B cell (primary cell): ENCODE results near the gene WDR19. TPM values are rescaled to one million over a fixed set of nuclear protein-coding genes. Genes with fewer than 3 reads are reported as not detected.

Experiments
- ATAC-seq: fragments of 200-7000 bp; cut with Tn5 transposase; one replicate; pipeline ENCODE4 v1.10.0; 2021; ENCODE audit warnings: low read depth, mild to moderate bottlenecking, moderate number of reproducible peaks, moderate library complexity
- CTCF ChIA-PET: fragments of 350-600 bp; sonication (Branson Sonifier 250); formaldehyde crosslinking; loops from one replicate; lab custom pipeline; 2021; ENCODE audit warnings: antibody characterized with exemption, inconsistent platforms; lab: Charles Lee
- POLR2A ChIA-PET: fragments of 350-600 bp; sonication (Branson Sonifier 250); formaldehyde crosslinking; loops from one replicate; lab custom pipeline; 2021; ENCODE audit warnings: antibody characterized with exemption; lab: Charles Lee
- DNase-seq: peaks from one replicate; pipeline ENCODE4 v3.0.0; 2013
- H2AFZ ChIP-seq: 2 replicates; pipeline ENCODE4 v1.6.1; 2012; ENCODE audit warnings: mild to moderate bottlenecking, low read depth, low read length; ENCODE audit not compliant: insufficient read depth, poor library complexity, severe bottlenecking
- H3K27ac ChIP-seq, 2 donors: 1 replicate in 1 of 2; 2 replicates in 1 of 2; pipeline ENCODE4 v1.5.1; 2012 to 2013; ENCODE audit warnings: low read length in 2 of 2, mild to moderate bottlenecking in 2 of 2, moderate library complexity in 1 of 2
- H3K27me3 ChIP-seq, 4 experiments: fragments of 200-600 bp in 1 of 4; sonication (generic) in 1 of 4; replicated peaks in 1 of 4; 1 replicate in 2 of 4; 2 replicates in 2 of 4; pipeline versions ENCODE4 v1.6.1 to v1.7.0; 2013 to 2016; ENCODE audit warnings: low read length in 3 of 4, mild to moderate bottlenecking in 2 of 4, mixed read lengths in 1 of 4, moderate library complexity in 1 of 4; ENCODE audit not compliant: insufficient read depth in 4 of 4, control insufficient read depth in 3 of 4; ENCODE audit errors: control extremely low read depth in 1 of 4
- H3K36me3 ChIP-seq, 2 experiments: replicated peaks in 1 of 2; 1 replicate in 1 of 2; 2 replicates in 1 of 2; pipeline versions ENCODE4 v1.6.1 to v1.7.1; 2013; ENCODE audit warnings: low read length in 1 of 2; ENCODE audit not compliant: insufficient read depth in 2 of 2, control insufficient read depth in 1 of 2; ENCODE audit errors: control extremely low read depth in 1 of 2, extremely low read depth in 1 of 2
- H3K4me1 ChIP-seq, 2 donors: fragments of 200-600 bp in 1 of 2; sonication (generic) in 1 of 2; 1 replicate in 1 of 2; 2 replicates in 1 of 2; pipeline versions ENCODE4 v1.5.1 to v1.6.1; 2013 to 2017; ENCODE audit warnings: low read length in 2 of 2; ENCODE audit not compliant: control insufficient read depth in 2 of 2, insufficient read depth in 2 of 2
- H3K4me2 ChIP-seq: replicated peaks from 2 replicates; pipeline ENCODE3; 2012; ENCODE audit warnings: mild to moderate bottlenecking, low read depth, low read length; ENCODE audit not compliant: poor library complexity, severe bottlenecking
- H3K4me3 ChIP-seq, 5 experiments: fragments of 200-600 bp in 1 of 5; sonication (generic) in 1 of 5; 1 replicate in 3 of 5; 2 replicates in 2 of 5; pipeline versions ENCODE4 v1.5.1 to v1.7.0; 2011 to 2016; ENCODE audit warnings: low read length in 4 of 5, mild to moderate bottlenecking in 4 of 5, low read depth in 2 of 5, control low read depth in 1 of 5, moderate library complexity in 1 of 5; ENCODE audit not compliant: insufficient read depth in 1 of 5; ENCODE audit errors: control extremely low read depth in 1 of 5, extremely low read depth in 1 of 5
- H3K79me2 ChIP-seq: fragments of 200-600 bp; sonication (generic); one replicate; pipeline ENCODE4 v1.6.0; 2016; ENCODE audit warnings: low read length; ENCODE audit not compliant: control insufficient read depth, insufficient read depth
- H3K9ac ChIP-seq: fragments of 200-600 bp; sonication (generic); 2 replicates; pipeline ENCODE4 v1.6.1; 2017; ENCODE audit warnings: mild to moderate bottlenecking, low read length, moderate library complexity
- H3K9me3 ChIP-seq, 3 donors: one replicate each; pipeline versions ENCODE4 v1.6.1 to v1.7.1; 2013; ENCODE audit warnings: low read length in 2 of 3; ENCODE audit not compliant: control insufficient read depth in 2 of 3, insufficient read depth in 1 of 3; ENCODE audit errors: control extremely low read depth in 1 of 3
- H4K20me1 ChIP-seq: 2 replicates; pipeline ENCODE4 v1.6.0; 2012; ENCODE audit warnings: mild to moderate bottlenecking, low read length; ENCODE audit not compliant: insufficient read depth, control insufficient read depth, poor library complexity, severe bottlenecking
- H3K27ac Mint-ChIP-seq: one replicate; pipeline ENCODE4 v1.8.0; 2021; ENCODE audit warnings: mixed read lengths
- H3K27me3 Mint-ChIP-seq: one replicate; pipeline ENCODE4 v1.8.0; 2021; ENCODE audit warnings: mixed read lengths
- H3K4me1 Mint-ChIP-seq: one replicate; pipeline ENCODE4 v1.8.0; 2021; ENCODE audit warnings: mixed read lengths
- H3K4me3 Mint-ChIP-seq: one replicate; pipeline ENCODE4 v1.8.0; 2021; ENCODE audit warnings: mixed read lengths
- H3K9me3 Mint-ChIP-seq: one replicate; pipeline ENCODE4 v1.8.0; 2022; ENCODE audit warnings: mixed read lengths; ENCODE audit not compliant: insufficient read depth
- CTCF ChIP-seq: fragments of 200-600 bp; IDR thresholded peaks from one replicate; pipeline ENCODE4 v1.8.0; 2022; ENCODE audit warnings: antibody characterized with exemption, mild to moderate bottlenecking
- EZH2 ChIP-seq: IDR thresholded peaks from 2 replicates; pipeline ENCODE4 v1.6.1; 2012; ENCODE audit warnings: borderline replicate concordance, low read depth, mild to moderate bottlenecking, moderate library complexity, low read length; ENCODE audit not compliant: insufficient read depth, poor library complexity, severe bottlenecking
- WGBS: methylation state at CpG from one replicate; pipeline ENCODE4 v1.1.5; 2013; ENCODE audit warnings: missing lambda C conversion rate; ENCODE audit not compliant: insufficient coverage; 5-methylcytosine and 5-hydroxymethylcytosine counted together
- intact Hi-C: fragments of 100-400 bp; cut with micrococcal nuclease; formaldehyde crosslinking; loops from one replicate; pipeline ENCODE4 v1.10.0; 2022
- polyA plus RNA-seq: library from polyadenylated mRNA; depleted of rRNA; stranded (reverse); fragments of >200 nt; gene quantifications from 2 replicates; pipeline ENCODE4 v1.2.3, GENCODE V29; 2012
- total RNA-seq, 2 donors: library from RNA; stranded (reverse); fragments of 120-200 nt in 1 of 2; gene quantifications; 1 replicate in 1 of 2; 2 replicates in 1 of 2; pipeline versions ENCODE4 v1.2.3 to v1.2.4, GENCODE V29; 2013 to 2022

The WDR19 gene
- total and polyA plus RNA-seq, 2 donors (not counting 1 experiment from before 2014, with no cell fraction given) = 35.1 to 79.8 TPM

DNA sequence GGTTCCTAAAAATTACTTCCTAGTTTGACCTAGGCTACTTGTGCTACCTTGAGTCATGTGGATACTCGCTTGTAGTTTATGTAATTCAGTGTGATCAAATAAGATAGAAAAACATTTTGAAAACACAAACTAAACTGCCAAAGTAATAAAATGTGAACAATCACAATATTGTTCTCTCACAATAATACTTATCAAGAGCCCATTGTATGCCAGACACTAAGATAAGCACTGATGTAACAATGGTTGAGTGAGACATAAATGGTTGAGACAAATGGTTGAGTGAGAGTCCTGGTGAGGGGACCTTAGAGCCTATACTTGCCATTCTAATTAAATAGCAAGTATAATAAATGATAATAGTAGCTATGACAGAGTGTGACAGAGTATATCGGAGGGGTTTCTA, 142.1 kb downstream of the WDR19 start:
- no peak overlapping the region for H3K27ac Mint-ChIP-seq
- H3K79me2 ChIP-seq = peaks cover 13% of the 10 kb centered on the region
- H3K4me2 ChIP-seq = no peak overlapping the region
- ATAC-seq (no peak), DNase-seq (no peak)
- intact Hi-C loops = no loop called here
- no peaks in the 10 kb centered on the region for H3K27me3 Mint-ChIP-seq
- H2AFZ ChIP-seq = no peak overlapping the region
- H3K4me1 Mint-ChIP-seq = no peaks in the 10 kb centered on the region
- H3K27me3 ChIP-seq = no peaks in the 10 kb centered on the region
- H3K36me3 ChIP-seq = peaks cover 13 to 48% of the 10 kb centered on the region in 2 experiments
- H4K20me1 ChIP-seq = peaks cover 5% of the 10 kb centered on the region
- CTCF ChIA-PET = no interaction called here
- WGBS = no CpG with 5 or more reads among the region's 2 CpGs
- no peak overlapping the region for H3K9ac ChIP-seq
- no peak overlapping the region for H3K27ac ChIP-seq
- H3K4me1 ChIP-seq = no peaks in the 10 kb centered on the region
- H3K9me3 Mint-ChIP-seq = no peaks in the 10 kb centered on the region
- H3K4me3 ChIP-seq = no peak overlapping the region
- no peak overlapping the region for H3K4me3 Mint-ChIP-seq
- H3K9me3 ChIP-seq = no peaks in the 10 kb centered on the region
- TF ChIP-seq CTCF = no peak
- POLR2A ChIA-PET = interaction anchor here (0.6 kb wide), 1 partner anchor 101 kb away, joined by 3 read pairs; no protein-coding TSS in a partner anchor

- Histone ChIP-seq H3K4me3 (no peak overlapping the region), H2AFZ (no peak overlapping the region), H3K27ac (no peak overlapping the region), H3K9ac (no peak overlapping the region), H4K20me1 (peaks cover 9% of the 10 kb centered on the region), H3K4me1 (no peaks in the 10 kb centered on the region), H3K27me3 (no peaks in the 10 kb centered on the region), H3K4me2 (no peak overlapping the region), H3K9me3 (no peaks in the 10 kb centered on the region), H3K79me2 (peaks cover 18% of the 10 kb centered on the region), H3K36me3 (peaks cover 13 to 43% of the 10 kb centered on the region in 2 experiments)
- WGBS = 96% methylated on average over 4 of the region's 4 CpGs
- no peak for DNase-seq
- ATAC-seq = no peak
- ChIA-PET CTCF (no interaction called here), POLR2A (interaction anchor here (0.6 kb wide), 1 partner anchor 101 kb away, joined by 3 read pairs; no protein-coding TSS in a partner anchor)
- H3K27me3 Mint-ChIP-seq = no peaks in the 10 kb centered on the region
- no peak overlapping the region for H3K4me3 Mint-ChIP-seq
- intact Hi-C loops = no loop called here
- TF ChIP-seq CTCF (no peak), EZH2 (no peak)
- no peak overlapping the region for H3K27ac Mint-ChIP-seq
- no peaks in the 10 kb centered on the region for H3K9me3 Mint-ChIP-seq
- H3K4me1 Mint-ChIP-seq = no peaks in the 10 kb centered on the region
Measured at GRCh38 chr4:39324897-39325613, 142.7 kb downstream of the WDR19 start.
